OCI-LY1 (cell line): ENCODE data around the gene PHF23.
A peak's percentile ranks its signal among the peaks of the same experiment; 100 is the strongest.

ENCODE experiments used
- H2AFZ ChIP-seq: fragments of 200-600 bp; sonication (generic), shearing (Covaris generic); 2 replicates; pipeline ENCODE4 v1.6.0; 2014; ENCODE audit warnings: antibody characterized with exemption, mild to moderate bottlenecking, low read length
- H3F3A ChIP-seq: fragments of 200-600 bp; sonication (generic), shearing (Covaris generic); 2 replicates; pipeline ENCODE4 v1.6.0; 2014; ENCODE audit warnings: mild to moderate bottlenecking, antibody characterized with exemption, low read length, moderate library complexity; ENCODE audit not compliant: insufficient read depth
- H3K27ac ChIP-seq: fragments of 200-600 bp; sonication (generic); 2 replicates; pipeline ENCODE4 v1.5.1; 2014; ENCODE audit warnings: low read length, mixed run types, mild to moderate bottlenecking, low read depth; ENCODE audit not compliant: poor library complexity, severe bottlenecking
- H3K27me3 ChIP-seq: fragments of 200-600 bp; sonication (generic); 2 replicates; pipeline ENCODE4 v1.6.0; 2014; ENCODE audit warnings: antibody characterized with exemption, mild to moderate bottlenecking, low read length, moderate library complexity; ENCODE audit not compliant: insufficient read depth
- H3K36me3 ChIP-seq: fragments of 200-600 bp; sonication (generic); 2 replicates; pipeline ENCODE4 v1.6.1; 2014; ENCODE audit warnings: mild to moderate bottlenecking, antibody characterized with exemption, low read length, moderate library complexity, mixed read lengths; ENCODE audit not compliant: insufficient read depth
- H3K4me1 ChIP-seq: fragments of 200-600 bp; sonication (generic); 2 replicates; pipeline ENCODE4 v1.5.1; 2014; ENCODE audit warnings: mild to moderate bottlenecking, low read length, moderate library complexity; ENCODE audit not compliant: insufficient read depth, severe bottlenecking
- H3K4me2 ChIP-seq: fragments of 200-600 bp; sonication (generic), shearing (Covaris generic); 2 replicates; pipeline ENCODE4 v1.6.1; 2014; ENCODE audit warnings: low read length
- H3K4me3 ChIP-seq: fragments of 200-600 bp; sonication (generic); 2 replicates; pipeline ENCODE4 v1.5.1; 2014; ENCODE audit warnings: low read length, low read depth, mild to moderate bottlenecking, mixed read lengths; ENCODE audit not compliant: poor library complexity, severe bottlenecking
- H3K79me2 ChIP-seq: fragments of 200-600 bp; shearing (Covaris generic); 2 replicates; pipeline ENCODE4 v1.6.1; 2016; ENCODE audit warnings: mixed run types, low read length, mixed read lengths; ENCODE audit not compliant: insufficient read depth
- H3K9ac ChIP-seq: fragments of 200-600 bp; sonication (generic), shearing (Covaris generic); 2 replicates; pipeline ENCODE4 v1.6.1; 2014; ENCODE audit warnings: mild to moderate bottlenecking, low read length, mixed read lengths
- H3K9me2 ChIP-seq: fragments of 200-600 bp; sonication (generic), shearing (Covaris generic); 2 replicates; pipeline ENCODE4 v1.6.1; 2014; ENCODE audit warnings: low read depth, mild to moderate bottlenecking, low read length, mixed read lengths
- H3K9me3 ChIP-seq: fragments of 200-600 bp; shearing (Covaris generic); 2 replicates; pipeline ENCODE4 v1.6.1; 2014; ENCODE audit warnings: low read length, mixed read lengths
- H4K20me1 ChIP-seq: fragments of 200-600 bp; sonication (generic), shearing (Covaris generic); 2 replicates; pipeline ENCODE4 v1.6.0; 2016; ENCODE audit warnings: mild to moderate bottlenecking, low read length; ENCODE audit not compliant: insufficient read depth
- CTCF ChIP-seq: fragments of 200-600 bp; sonication (generic), shearing (Covaris generic); IDR thresholded peaks from 2 replicates; pipeline ENCODE4 v1.5.1; 2017; ENCODE audit warnings: mild to moderate bottlenecking, antibody characterized with exemption, low read length, moderate library complexity, mixed read lengths
- EZH2 ChIP-seq: fragments of 200-600 bp; sonication (generic), shearing (Covaris generic); IDR thresholded peaks from 2 replicates; pipeline ENCODE4 v1.8.0; 2017; ENCODE audit warnings: borderline replicate concordance, mixed run types, mild to moderate bottlenecking, antibody characterized with exemption, low read length, moderate library complexity, mixed read lengths

The PHF23 gene

GRCh38 chr17:7205561-7205960, 33.7 kb downstream of the PHF23 start:
- Histone ChIP-seq H3K4me1 (peaks cover 13% of the 10 kb centered on the region), H3K27ac (no peak overlapping the region), H3K9me2 (no peaks in the 10 kb centered on the region), H3K4me3 (peak overlapping the region; percentile 52), H2AFZ (no peak overlapping the region), H3K36me3 (no peaks in the 10 kb centered on the region), H4K20me1 (no peaks in the 10 kb centered on the region), H3K79me2 (no peaks in the 10 kb centered on the region), H3F3A (no peaks in the 10 kb centered on the region), H3K4me2 (peak overlapping the region; percentile 56), H3K9ac (no peak overlapping the region), H3K27me3 (no peaks in the 10 kb centered on the region), H3K9me3 (no peaks in the 10 kb centered on the region)
- TF ChIP-seq EZH2 (no peak), CTCF (no peak)

DNA sequence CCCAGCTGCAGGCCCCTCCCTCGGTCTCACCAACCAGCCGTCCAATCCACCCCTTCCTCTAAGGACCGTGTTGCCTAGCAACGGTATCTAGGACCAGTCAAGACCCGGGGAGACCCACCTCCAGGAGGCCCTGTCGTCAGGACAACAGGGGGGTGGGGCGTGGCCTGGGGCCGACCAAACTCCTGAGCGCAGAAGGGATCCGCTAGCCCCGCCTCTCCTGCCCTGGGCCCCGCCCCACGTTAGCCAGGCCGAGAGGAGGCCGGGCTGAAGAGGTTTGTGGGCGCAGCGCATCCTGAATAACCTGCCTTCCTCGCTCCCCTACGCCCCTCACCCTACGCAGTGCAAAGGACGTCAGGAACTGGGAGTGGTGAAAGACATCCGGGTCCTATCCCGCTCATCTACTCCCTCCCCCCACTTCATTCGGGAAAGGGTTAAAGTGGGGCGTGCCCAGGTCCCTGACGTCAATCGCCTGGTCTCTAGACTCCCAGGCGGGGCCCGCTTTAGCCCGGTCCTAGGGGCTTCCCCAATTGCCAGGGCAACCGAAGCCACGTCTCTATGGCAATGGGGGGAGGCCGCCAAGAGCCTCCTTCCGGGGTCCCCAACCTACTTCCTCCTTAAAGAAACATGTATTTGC, 34.3 kb downstream of the PHF23 start:
- H3F3A ChIP-seq: no peaks in the 10 kb centered on the region
- H3K79me2 ChIP-seq: no peaks in the 10 kb centered on the region
- TF ChIP-seq CTCF (no peak), EZH2 (no peak)
- no peaks in the 10 kb centered on the region for H3K9me2 ChIP-seq
- H3K4me2 ChIP-seq: peak overlapping the region; percentile 56
- H3K4me3 ChIP-seq: peak overlapping the region; percentile 52
- H3K4me1 ChIP-seq: peaks cover 13% of the 10 kb centered on the region
- H3K36me3 ChIP-seq: no peaks in the 10 kb centered on the region
- H3K27ac ChIP-seq: no peak overlapping the region
- H3K27me3 ChIP-seq: no peaks in the 10 kb centered on the region
- no peaks in the 10 kb centered on the region for H4K20me1 ChIP-seq
- H3K9me3 ChIP-seq: no peaks in the 10 kb centered on the region
- no peak overlapping the region; the same call in 1 of the 2 replicates for H3K9ac ChIP-seq
- no peak overlapping the region for H2AFZ ChIP-seq

DNA sequence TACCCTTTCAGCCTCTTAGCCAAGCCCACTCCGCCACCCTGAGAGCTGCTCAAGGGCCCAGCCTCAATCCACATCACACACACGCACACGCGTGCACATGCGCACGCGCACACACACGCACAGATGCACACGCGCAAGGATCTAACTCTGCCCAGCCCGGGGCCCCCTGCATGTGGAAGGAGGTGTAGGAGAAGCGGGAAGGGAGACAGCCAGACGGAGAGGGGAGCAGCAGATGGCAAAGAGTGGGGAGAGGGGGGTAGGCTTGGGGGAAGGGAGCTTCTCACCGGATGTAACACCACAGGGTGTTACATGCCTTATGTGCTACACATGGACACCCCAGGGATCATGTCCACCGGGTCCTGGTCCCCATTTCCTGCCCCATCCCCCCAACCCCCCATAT, 34.9 kb downstream of the PHF23 start:
- Histone ChIP-seq H3K36me3 (no peaks in the 10 kb centered on the region), H3K27ac (no peak overlapping the region), H3K27me3 (no peaks in the 10 kb centered on the region), H3K4me1 (peaks cover 13% of the 10 kb centered on the region), H3K9me2 (no peaks in the 10 kb centered on the region), H3K9ac (no peak overlapping the region), H3K4me3 (peak overlapping the region; percentile 52), H2AFZ (no peak overlapping the region), H3K9me3 (no peaks in the 10 kb centered on the region), H3K79me2 (no peaks in the 10 kb centered on the region), H4K20me1 (no peaks in the 10 kb centered on the region), H3K4me2 (peak overlapping the region; percentile 56), H3F3A (no peaks in the 10 kb centered on the region)
- no peak for TF ChIP-seq CTCF
- TF ChIP-seq EZH2: no peak
